Mesenteric fat pad (tissue), 1 donor: Measurements from ENCODE around the gene CHST10. TPM values are rescaled to one million over a fixed set of nuclear protein-coding genes. Genes with fewer than 3 reads are reported as not detected.
"Not testable (repeated sequence)": the region's sequence is repeated elsewhere in the genome, so short reads cannot be mapped to it uniquely, and the experiment has no call there.

Experiments
- DNase-seq: peaks from one replicate; pipeline ENCODE4 v3.0.0-alpha.2; 2020; ENCODE audit warnings: low spot score
- long read RNA-seq: library from polyadenylated mRNA; unstranded; transcript quantifications from one replicate; pipeline ENCODE4 v2.0.0, GENCODE V29; 2020
- total RNA-seq: library from RNA; stranded (reverse); fragmentation: NEBNext Ultra II Directional; extraction: Animal tissue kit (Norgen Biotek cat#: 25700); gene quantifications from one replicate; pipeline ENCODE4 v1.2.1, GENCODE V29; 2021
- donor health status: DM: yes; HTN: yes; CAD: no.

The CHST10 gene
- total RNA-seq, result 4.1 TPM
- long read RNA-seq, partial matches to known transcripts, result 0 of 3 reads
- long read RNA-seq, other reads (novel, unspliced or antisense), result 1 of 3 reads

- DNase-seq, result no peak
Observed at GRCh38 chr2:100416935-100417710, at the start of gene CHST10. TSS of gene CHST10 (minus strand) at chr2:100417668. CDS start at chr2:100406675, 10,993 bp downstream.

GRCh38 chr2:100460904-100461530 is 43.5 kb upstream of the CHST10 start:
- no peak for DNase-seq

- not testable (repeated sequence) for DNase-seq
Observed at GRCh38 chr2:100456357-100456756, 38.9 kb upstream of the CHST10 start.

- no peak for DNase-seq
Observed at GRCh38 chr2:100453853-100454252, 36.4 kb upstream of the CHST10 start.

GRCh38 chr2:100451734-100452133 is 34.3 kb upstream of the CHST10 start:
- no peak for DNase-seq

- no peak for DNase-seq
Observed at GRCh38 chr2:100451092-100451491, 33.6 kb upstream of the CHST10 start.

- DNase-seq, result no peak
Observed at GRCh38 chr2:100446696-100447095, 29.2 kb upstream of the CHST10 start.

- no peak for DNase-seq
Observed at GRCh38 chr2:100437751-100438150, 20.3 kb upstream of the CHST10 start.

- DNase-seq, result no peak
Observed at GRCh38 chr2:100429726-100430125, 12.3 kb upstream of the CHST10 start.

GRCh38 chr2:100427627-100428258 is 10.3 kb upstream of the CHST10 start:
- no peak for DNase-seq

GRCh38 chr2:100427111-100427510 is 9.6 kb upstream of the CHST10 start:
- no peak for DNase-seq

GRCh38 chr2:100426384-100426720 is 8.9 kb upstream of the CHST10 start:
- no peak for DNase-seq

GRCh38 chr2:100425573-100426383 is 8.3 kb upstream of the CHST10 start:
- DNase-seq, result no peak

GRCh38 chr2:100425107-100425506 is 7.6 kb upstream of the CHST10 start:
- DNase-seq, result no peak

GRCh38 chr2:100424277-100424875 is 6.9 kb upstream of the CHST10 start:
- DNase-seq, result no peak

- no peak for DNase-seq
Observed at GRCh38 chr2:100423631-100424030, 6.2 kb upstream of the CHST10 start.

- no peak for DNase-seq
Observed at GRCh38 chr2:100422320-100423055, 5.0 kb upstream of the CHST10 start.

GRCh38 chr2:100419915-100420314 is 2.4 kb upstream of the CHST10 start:
- no peak for DNase-seq

GRCh38 chr2:100418406-100418962 is 1.0 kb upstream of the CHST10 start:
- DNase-seq, result no peak

- no peak for DNase-seq
Observed at GRCh38 chr2:100417711-100418124, 250 bp upstream of the CHST10 start.
